Neuronal stem cell (in vitro differentiated cells): ENCODE data around the gene BCL2L11.

Source experiments
- DNase-seq: peaks from one replicate; pipeline ENCODE4 v3.0.0-alpha.2; 2013; ENCODE audit warnings: low spot score
- H2AFZ ChIP-seq: one replicate; pipeline ENCODE4 v1.6.1; 2013; ENCODE audit warnings: mild to moderate bottlenecking, low read length, inconsistent platforms
- H2AK5ac ChIP-seq: 2 replicates; pipeline ENCODE4 v1.6.1; 2013; ENCODE audit warnings: low read depth, mild to moderate bottlenecking, inconsistent platforms, low read length, moderate library complexity, mixed read lengths
- H2BK120ac ChIP-seq: 2 replicates; pipeline ENCODE4 v1.6.1; 2013; ENCODE audit warnings: low read depth, mild to moderate bottlenecking, inconsistent platforms, low read length, moderate library complexity, mixed read lengths
- H2BK12ac ChIP-seq: one replicate; pipeline ENCODE4 v1.6.1; 2013; ENCODE audit warnings: low read length, inconsistent platforms
- H2BK15ac ChIP-seq: 2 replicates; pipeline ENCODE4 v1.6.1; 2013; ENCODE audit warnings: mild to moderate bottlenecking, low read length, inconsistent platforms, mixed read lengths
- H2BK5ac ChIP-seq: one replicate; pipeline ENCODE4 v1.6.1; 2013; ENCODE audit warnings: inconsistent platforms, mild to moderate bottlenecking, low read length, moderate library complexity
- H3K14ac ChIP-seq: one replicate; pipeline ENCODE4 v1.6.1; 2013; ENCODE audit warnings: low read length, inconsistent platforms
- H3K18ac ChIP-seq: 2 replicates; pipeline ENCODE4 v1.6.1; 2013; ENCODE audit warnings: low read length, inconsistent platforms
- H3K23ac ChIP-seq: 2 replicates; pipeline ENCODE4 v1.6.1; 2013; ENCODE audit warnings: low read depth, mild to moderate bottlenecking, mixed read lengths, low read length, inconsistent platforms; ENCODE audit not compliant: poor library complexity
- H3K27ac ChIP-seq: replicated peaks from 3 replicates; pipeline ENCODE4 v1.5.1; 2013; ENCODE audit warnings: low read length, inconsistent platforms
- H3K27me3 ChIP-seq, 3 experiments: 2 replicates each; pipeline ENCODE4 v1.6.1; 2013; ENCODE audit warnings: low read length in 3 of 3, mild to moderate bottlenecking in 2 of 3, inconsistent platforms in 1 of 3, low read depth in 1 of 3, mixed read lengths in 1 of 3, moderate library complexity in 1 of 3; ENCODE audit not compliant: control insufficient read depth in 3 of 3, insufficient read depth in 3 of 3
- H3K36me3 ChIP-seq, 2 donors: replicated peaks in 1 of 2; 2 replicates each; pipeline ENCODE4 v1.6.1; 2013; ENCODE audit warnings: low read length in 2 of 2; ENCODE audit not compliant: control insufficient read depth in 2 of 2, insufficient read depth in 2 of 2
- H3K4ac ChIP-seq: 2 replicates; pipeline ENCODE4 v1.6.1; 2013; ENCODE audit warnings: inconsistent platforms, mild to moderate bottlenecking, low read length, moderate library complexity
- H3K4me1 ChIP-seq, 2 donors: 1 replicate in 1 of 2; 2 replicates in 1 of 2; pipeline ENCODE4 v1.6.1; 2013; ENCODE audit warnings: low read length in 2 of 2, low read depth in 1 of 2; ENCODE audit not compliant: control insufficient read depth in 2 of 2, insufficient read depth in 1 of 2
- H3K4me2 ChIP-seq: one replicate; pipeline ENCODE4 v1.6.1; 2013; ENCODE audit warnings: mild to moderate bottlenecking, low read length, inconsistent platforms; ENCODE audit not compliant: insufficient read depth, poor library complexity, severe bottlenecking
- H3K4me3 ChIP-seq, 2 donors: 2 replicates each; pipeline ENCODE4 v1.5.1; 2013; ENCODE audit warnings: low read length in 2 of 2, mild to moderate bottlenecking in 2 of 2, inconsistent platforms in 1 of 2, moderate library complexity in 1 of 2
- H3K79me1 ChIP-seq: one replicate; pipeline ENCODE4 v1.6.1; 2013; ENCODE audit warnings: low read depth, mild to moderate bottlenecking, inconsistent platforms, low read length, moderate library complexity
- H3K9ac ChIP-seq: one replicate; pipeline ENCODE4 v1.6.1; 2013; ENCODE audit warnings: mild to moderate bottlenecking, low read depth, low read length, inconsistent platforms; ENCODE audit not compliant: poor library complexity
- H3K9me3 ChIP-seq, 2 donors: replicated peaks in 1 of 2; 2 replicates each; pipeline versions ENCODE3 to v1.6.1; 2013; ENCODE audit warnings: low read length in 2 of 2, mild to moderate bottlenecking in 2 of 2, inconsistent platforms in 1 of 2, low read depth in 1 of 2, mixed read lengths in 1 of 2, moderate library complexity in 1 of 2; ENCODE audit not compliant: control insufficient read depth in 2 of 2, insufficient read depth in 1 of 2
- H4K8ac ChIP-seq: one replicate; pipeline ENCODE4 v1.6.1; 2013; ENCODE audit warnings: low read depth, mild to moderate bottlenecking, inconsistent platforms, low read length, moderate library complexity
- H4K91ac ChIP-seq: one replicate; pipeline ENCODE4 v1.6.1; 2013; ENCODE audit warnings: low read length, low read depth, mild to moderate bottlenecking, inconsistent platforms; ENCODE audit not compliant: poor library complexity
- WGBS, 2 donors: extraction: QIAGEN DNeasy Blood & Tissue Kit; methylation state at CpG; one replicate each; pipeline ENCODE4 v1.1.7; 2013; ENCODE audit warnings: missing lambda C conversion rate in 2 of 2, mixed read lengths in 1 of 2; ENCODE audit not compliant: insufficient read length in 2 of 2, insufficient replicate concordance in 1 of 2; ENCODE audit errors: extremely low coverage in 2 of 2; 5-methylcytosine and 5-hydroxymethylcytosine counted together

The BCL2L11 gene

GRCh38 chr2:111111101-111111755 lies 9.5 kb upstream of the BCL2L11 start:
- no peak overlapping the region for H3K4ac ChIP-seq
- DNase-seq, result no peak
- WGBS, 2 donors, result no CpG with 5 or more reads among the region's 4 CpGs

GRCh38 chr2:111113838-111114237 lies 6.9 kb upstream of the BCL2L11 start:
- no peaks in the 10 kb centered on the region for H3K36me3 ChIP-seq
- peak overlapping the region; percentile 24 for H3K18ac ChIP-seq
- no peaks in the 10 kb centered on the region for H3K79me1 ChIP-seq
- H3K4ac ChIP-seq, result no peak overlapping the region
- H3K4me3 ChIP-seq, result no peak overlapping the region
- no peak overlapping the region for H2BK15ac ChIP-seq
- no peak overlapping the region for H3K27ac ChIP-seq
- no peak overlapping the region for H2BK12ac ChIP-seq
- no peak overlapping the region for H4K91ac ChIP-seq
- H3K9me3 ChIP-seq, result peaks cover 0 to 5% of the 10 kb centered on the region in 2 donors
- H2AFZ ChIP-seq, result no peak overlapping the region
- WGBS, 2 donors, result no CpG with 5 or more reads among the region's 1 CpG
- H4K8ac ChIP-seq, result no peak overlapping the region
- H2BK5ac ChIP-seq, result no peak overlapping the region
- no peak overlapping the region for H3K14ac ChIP-seq
- no peak overlapping the region for H3K9ac ChIP-seq
- no peak overlapping the region for H2AK5ac ChIP-seq
- no peak for DNase-seq
- H3K4me1 ChIP-seq, result peaks cover 7 to 10% of the 10 kb centered on the region in 2 donors
- peaks cover under 1 to 20% (median 15%) of the 10 kb centered on the region in 3 experiments for H3K27me3 ChIP-seq
- no peak overlapping the region for H3K4me2 ChIP-seq
- H3K23ac ChIP-seq, result no peak overlapping the region
- no peak overlapping the region for H2BK120ac ChIP-seq

More at GRCh38 chr2:111111101-111111755, 9.5 kb upstream of the BCL2L11 start:
- Histone ChIP-seq H3K4me3 (no peak overlapping the region), H3K4me1 (no peaks in the 10 kb centered on the region), H3K27ac (no peak overlapping the region), H3K14ac (no peak overlapping the region), H3K36me3 (no peaks in the 10 kb centered on the region), H3K23ac (no peak overlapping the region), H3K18ac (no peak overlapping the region), H4K8ac (no peak overlapping the region), H2BK15ac (no peak overlapping the region), H3K9ac (no peak overlapping the region), H2BK12ac (no peak overlapping the region), H2BK120ac (no peak overlapping the region), H3K27me3 (peaks cover 0 to 2% (median under 1%) of the 10 kb centered on the region in 3 experiments), H3K4me2 (no peak overlapping the region), H3K79me1 (no peaks in the 10 kb centered on the region), H2AFZ (no peak overlapping the region), H2AK5ac (no peak overlapping the region), H3K9me3 (no peaks in the 10 kb centered on the region), H2BK5ac (no peak overlapping the region), H4K91ac (no peak overlapping the region)

GRCh38 chr2:111116011-111116746 lies 4.5 kb upstream of the BCL2L11 start:
- H3K27me3 ChIP-seq, result peaks cover 7 to 28% (median 27%) of the 10 kb centered on the region in 3 experiments
- H3K18ac ChIP-seq, result no peak overlapping the region
- peaks cover 11 to 18% of the 10 kb centered on the region in 2 donors for H3K4me1 ChIP-seq
- H3K9ac ChIP-seq, result no peak overlapping the region
- H3K36me3 ChIP-seq, result no peaks in the 10 kb centered on the region
- H2BK5ac ChIP-seq, result no peak overlapping the region
- no CpG with 5 or more reads among the region's 7 CpGs for WGBS, 2 donors
- H2BK12ac ChIP-seq, result no peak overlapping the region
- H3K9me3 ChIP-seq, result peaks cover 0 to 7% of the 10 kb centered on the region in 2 donors
- H2BK15ac ChIP-seq, result no peak overlapping the region
- H4K8ac ChIP-seq, result no peak overlapping the region
- DNase-seq, result no peak
- no peak overlapping the region for H2BK120ac ChIP-seq
- H3K79me1 ChIP-seq, result no peaks in the 10 kb centered on the region
- no peak overlapping the region for H3K27ac ChIP-seq
- H3K4ac ChIP-seq, result no peak overlapping the region
- H4K91ac ChIP-seq, result no peak overlapping the region
- H3K4me3 ChIP-seq, result no peak overlapping the region
- no peak overlapping the region for H3K4me2 ChIP-seq
- H2AK5ac ChIP-seq, result no peak overlapping the region
- H3K23ac ChIP-seq, result no peak overlapping the region
- no peak overlapping the region for H3K14ac ChIP-seq
- no peak overlapping the region for H2AFZ ChIP-seq
